ENCODE measurements around the gene IL12A.

The IL12A gene

DNA sequence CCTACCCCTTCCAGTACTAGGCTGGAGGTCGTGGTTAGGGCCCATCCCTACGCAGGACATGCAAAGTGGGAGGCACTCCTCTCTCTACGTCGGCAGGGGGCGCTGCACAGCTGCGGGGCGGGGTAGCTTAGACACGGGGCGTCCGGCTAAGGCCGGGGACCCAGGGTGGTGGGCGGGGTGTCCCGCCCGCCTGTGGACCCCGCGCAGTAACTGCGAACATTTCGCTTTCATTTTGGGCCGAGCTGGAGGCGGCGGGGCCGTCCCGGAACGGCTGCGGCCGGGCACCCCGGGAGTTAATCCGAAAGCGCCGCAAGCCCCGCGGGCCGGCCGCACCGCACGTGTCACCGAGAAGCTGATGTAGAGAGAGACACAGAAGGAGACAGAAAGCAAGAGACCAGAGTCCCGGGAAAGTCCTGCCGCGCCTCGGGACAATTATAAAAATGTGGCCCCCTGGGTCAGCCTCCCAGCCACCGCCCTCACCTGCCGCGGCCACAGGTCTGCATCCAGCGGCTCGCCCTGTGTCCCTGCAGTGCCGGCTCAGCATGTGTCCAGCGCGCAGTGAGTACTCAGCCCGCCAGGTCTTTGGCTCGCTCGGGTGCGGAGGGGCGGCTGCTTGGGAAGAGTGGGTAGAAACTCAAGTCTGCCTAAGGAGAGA lies at the start of gene IL12A:
Gene IL12A, plus strand, starts transcription at position 219 of the 655 bp plus-strand sequence.
- DNase-seq (ENCODE audit: extremely low read depth in 1 of 2, low read depth in 1 of 2) = peak; percentile 57 to 77

DNA sequence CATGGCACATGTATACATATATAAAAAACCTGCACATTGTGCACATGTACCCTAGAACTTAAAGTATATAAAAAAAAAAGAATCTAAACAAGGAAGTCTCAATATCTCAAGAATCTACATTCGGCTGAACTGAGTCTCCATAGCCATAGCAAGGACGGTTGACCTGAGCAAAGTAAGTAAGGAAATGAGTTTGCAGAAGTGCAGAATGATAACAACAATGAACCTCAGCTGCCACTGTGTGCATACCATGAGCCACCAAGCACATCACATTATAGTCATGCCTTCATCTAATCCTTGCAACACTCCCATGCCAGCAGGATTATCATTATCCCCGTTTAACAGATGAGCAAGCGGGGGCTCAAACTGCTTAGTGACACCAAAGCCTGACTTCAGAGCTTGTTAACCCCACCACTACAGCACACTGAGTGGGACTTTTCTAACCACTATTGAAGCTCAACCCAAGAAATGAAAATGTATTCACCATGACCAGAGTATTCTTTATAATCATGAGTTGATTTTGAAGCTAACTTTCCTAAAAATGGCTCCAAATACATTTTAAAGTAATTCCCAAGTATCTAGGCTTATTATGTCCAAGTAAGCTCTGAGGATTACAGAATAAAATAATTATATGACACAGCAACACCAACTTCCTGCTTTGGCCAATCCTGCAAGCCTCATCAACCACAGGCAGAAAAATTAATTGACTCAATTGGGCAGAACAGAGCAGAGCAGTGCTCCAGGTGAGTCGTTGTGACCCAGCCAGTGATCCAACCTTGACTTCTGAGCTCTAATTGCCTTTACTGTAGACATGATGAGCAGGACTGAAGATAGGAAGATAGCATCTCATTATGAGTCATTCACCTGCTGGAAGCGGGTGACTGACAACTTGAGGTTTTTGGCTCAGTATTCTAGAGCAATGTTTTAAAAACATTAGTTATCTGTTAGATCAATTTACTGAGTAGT lies 47.3 kb upstream of the IL12A start:
- DNase-seq (ENCODE audit: extremely low read depth in 1 of 2, low read depth in 1 of 2) = no peak

GRCh38 chr3:159944781-159945180 lies 43.9 kb upstream of the IL12A start:
- DNase-seq (ENCODE audit: extremely low read depth in 1 of 2, low read depth in 1 of 2) = no peak

DNA sequence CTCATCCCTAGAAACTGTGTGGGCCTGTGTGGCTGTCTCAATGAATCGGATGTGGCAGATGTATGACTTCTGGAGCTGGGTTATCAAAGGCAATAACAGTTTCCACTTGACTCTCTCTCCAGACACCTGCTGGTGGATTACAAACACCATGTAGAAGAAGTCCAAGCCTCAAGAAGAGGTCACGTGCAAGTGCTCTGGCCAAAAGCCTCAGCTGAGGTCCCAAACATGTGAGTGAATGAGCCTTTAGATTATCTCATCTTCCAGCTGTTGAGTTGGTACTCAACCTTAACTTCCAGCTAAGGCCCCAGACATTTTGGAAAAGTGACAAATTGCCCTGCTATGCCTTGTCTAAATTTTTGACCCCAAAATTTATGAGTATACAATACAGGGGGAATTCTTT lies 42.7 kb upstream of the IL12A start:
- DNase-seq (ENCODE audit: extremely low read depth in 1 of 2, low read depth in 1 of 2) = no peak

GRCh38 chr3:159947220-159947619 lies 41.4 kb upstream of the IL12A start:
- DNase-seq (ENCODE audit: extremely low read depth in 1 of 2, low read depth in 1 of 2) = no peak

DNA sequence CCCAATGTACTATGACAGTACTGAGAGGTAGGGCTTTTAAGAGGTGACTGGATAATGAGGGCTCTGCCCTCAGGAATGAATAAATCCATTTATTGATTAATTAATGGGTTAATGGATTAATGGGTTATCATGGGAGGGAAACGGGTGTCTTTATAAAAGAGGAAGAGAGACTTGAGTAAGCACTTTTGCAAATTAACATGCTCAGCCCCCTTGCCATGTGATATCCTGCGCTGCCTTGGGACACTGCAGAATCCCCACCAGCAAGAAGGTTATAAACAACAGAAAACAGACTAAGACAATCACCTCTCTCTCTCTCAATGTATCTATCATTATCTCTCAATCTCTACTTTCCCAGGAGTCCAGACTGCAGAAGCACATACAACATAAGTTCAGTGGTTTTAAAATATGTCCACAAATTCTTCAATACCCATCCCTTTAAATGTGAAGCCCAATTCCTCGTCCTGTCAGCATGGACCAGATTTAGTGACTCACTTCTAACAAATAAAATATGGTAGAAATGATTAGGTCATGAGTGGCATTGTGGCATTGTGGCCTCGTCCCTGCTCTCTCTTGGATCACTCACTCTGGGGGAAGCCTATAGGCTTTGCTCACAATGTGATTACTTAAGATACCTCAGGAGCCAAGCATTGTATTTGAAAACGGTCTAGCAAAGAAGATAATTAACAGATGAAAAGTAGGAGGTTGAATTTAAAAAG lies 40.0 kb upstream of the IL12A start:
- no peak for DNase-seq (ENCODE audit: extremely low read depth in 1 of 2, low read depth in 1 of 2)

GRCh38 chr3:159950156-159950898 lies 38.3 kb upstream of the IL12A start:
- no peak for DNase-seq (ENCODE audit: extremely low read depth in 1 of 2, low read depth in 1 of 2)

- DNase-seq (ENCODE audit: extremely low read depth in 1 of 2, low read depth in 1 of 2) = no peak
Measured at GRCh38 chr3:159951540-159951939, 37.1 kb upstream of the IL12A start.

DNA sequence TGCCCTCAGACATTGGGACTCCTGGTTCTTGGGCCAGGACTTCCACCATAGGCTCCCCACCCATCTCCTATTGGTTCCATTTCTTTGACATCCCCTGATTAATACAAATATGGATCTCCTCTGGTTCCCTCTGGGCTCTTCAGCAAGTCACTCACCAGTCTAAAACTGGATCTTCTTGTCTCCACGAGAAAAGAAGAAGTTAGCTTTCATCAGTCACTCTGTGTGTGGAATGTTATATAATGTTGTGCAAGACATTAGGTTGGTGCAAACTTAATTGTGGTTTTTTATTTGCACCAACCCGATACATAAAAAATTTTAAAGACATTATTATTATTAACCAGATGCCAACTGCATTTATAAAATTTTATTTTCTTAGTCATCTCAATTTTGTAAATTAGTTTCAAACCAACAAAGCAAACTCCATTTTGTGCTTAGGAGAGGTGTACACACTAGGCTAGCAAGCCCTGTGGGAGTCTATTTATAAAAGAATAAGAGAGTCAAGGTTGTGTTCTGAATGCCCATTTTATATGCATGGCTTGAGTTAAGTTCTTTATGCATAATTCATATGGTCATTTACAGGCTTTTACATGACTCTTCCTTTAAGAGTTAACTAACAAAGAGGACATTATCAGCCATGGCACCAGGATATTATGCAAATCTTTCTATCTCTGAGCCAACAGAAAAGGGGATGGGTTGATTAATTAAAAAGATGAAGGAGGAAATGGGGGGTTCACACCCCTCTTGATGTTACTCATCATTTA lies 35.1 kb upstream of the IL12A start:
- DNase-seq (ENCODE audit: extremely low read depth in 1 of 2, low read depth in 1 of 2) = no peak

GRCh38 chr3:159960188-159961148 lies 28.2 kb upstream of the IL12A start:
- no peak for DNase-seq (ENCODE audit: extremely low read depth in 1 of 2, low read depth in 1 of 2)

DNA sequence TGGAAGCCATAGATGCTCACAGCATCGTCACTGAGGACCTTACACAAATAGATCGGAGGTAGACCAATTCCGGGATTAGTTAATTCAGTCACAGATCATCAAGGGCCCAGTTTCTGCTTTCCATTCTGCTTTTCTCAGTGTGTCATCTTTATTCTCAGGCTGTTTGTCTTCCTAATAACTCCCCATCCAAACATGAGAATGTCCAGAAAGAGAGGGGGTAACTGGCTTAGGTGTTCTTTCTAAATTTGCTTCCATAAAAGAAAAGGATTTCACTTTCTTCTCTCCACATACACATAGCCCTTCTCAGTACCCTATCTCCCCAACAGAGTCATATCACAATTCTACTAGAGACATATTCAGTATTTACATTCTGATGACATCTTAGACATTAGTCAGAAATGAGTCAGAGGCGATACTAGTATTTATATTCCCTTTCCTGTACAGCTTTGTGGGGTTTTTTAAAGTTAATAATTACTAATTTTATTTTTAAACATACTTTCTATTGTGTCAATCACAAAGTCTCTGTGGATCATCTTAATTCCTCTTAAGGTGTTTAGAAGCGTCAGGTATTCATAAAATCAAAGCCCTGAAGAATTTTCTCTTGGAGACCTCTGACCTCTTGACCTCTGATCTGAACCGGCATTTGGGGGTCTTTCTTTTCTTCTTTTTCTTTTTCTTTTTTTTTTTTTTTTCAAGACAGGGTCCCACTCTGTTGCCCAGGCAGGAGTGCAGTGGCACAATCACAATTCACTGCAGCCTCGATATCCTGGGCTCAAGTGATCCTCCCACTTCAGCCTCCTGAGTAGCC lies 24.3 kb upstream of the IL12A start:
- DNase-seq (ENCODE audit: extremely low read depth in 1 of 2, low read depth in 1 of 2) = no peak

- no peak for DNase-seq (ENCODE audit: extremely low read depth in 1 of 2, low read depth in 1 of 2)
Measured at GRCh38 chr3:159971311-159971710, 17.3 kb upstream of the IL12A start.

- DNase-seq (ENCODE audit: extremely low read depth in 1 of 2, low read depth in 1 of 2) = no peak
Measured at GRCh38 chr3:159977295-159977694, 11.3 kb upstream of the IL12A start.

GRCh38 chr3:159978353-159978752 lies 10.3 kb upstream of the IL12A start:
- no peak for DNase-seq (ENCODE audit: extremely low read depth in 1 of 2, low read depth in 1 of 2)

- no peak for DNase-seq (ENCODE audit: extremely low read depth in 1 of 2, low read depth in 1 of 2)
Measured at GRCh38 chr3:159978918-159979703, 9.5 kb upstream of the IL12A start.

- no peak for DNase-seq (ENCODE audit: extremely low read depth in 1 of 2, low read depth in 1 of 2)
Measured at GRCh38 chr3:159982442-159982974, 6.1 kb upstream of the IL12A start.

- DNase-seq (ENCODE audit: extremely low read depth in 1 of 2, low read depth in 1 of 2) = no peak
Measured at GRCh38 chr3:159987291-159987711, 1.3 kb upstream of the IL12A start.

Data from activated CD8-positive, alpha-beta memory T cell treated with anti-CD3 and anti-CD28 coated beads for 1 hour (primary cell).